ENCODE results near the gene NSL1. TPM values are rescaled to one million over a fixed set of nuclear protein-coding genes. Genes with fewer than 3 reads are reported as not detected.

Gene NSL1
- total RNA-seq, 2 experiments from 2014 or later = 21.2 to 23.7 TPM

Other genes with a start within 250 kb of the NSL1 start
- gene ATF3, start 183.0 kb downstream of the NSL1 start, total RNA-seq = 10 to 100 TPM; 67.4 to 67.7 TPM
- gene BATF3, start 91.9 kb downstream of the NSL1 start, total RNA-seq = 10 to 100 TPM; 26.7 to 27.1 TPM
- 10 to 100 TPM; 14.9 to 16.9 TPM for gene TATDN3, start 117 bp upstream of the NSL1 start, total RNA-seq
- not detected for gene SPATA45, start 55.9 kb upstream of the NSL1 start, total RNA-seq
- 1 to 10 TPM; 6.0 to 7.3 TPM for gene FLVCR1, start 66.5 kb upstream of the NSL1 start, total RNA-seq
- 1 to 10 TPM in 1 of 2 experiments, under 1 TPM in 1; 0.38 to 1.2 TPM for gene VASH2, start 158.8 kb upstream of the NSL1 start, total RNA-seq
- 10 to 100 TPM; 39.5 to 42.9 TPM for gene ANGEL2, start 224.1 kb upstream of the NSL1 start, total RNA-seq